Lower leg skin (tissue), 3 donors: ENCODE results near the gene CENPVL1.

Source experiments
- POLR2A ChIP-seq, 2 donors: fragments of 450-650 bp; IDR thresholded peaks; one replicate each; pipeline ENCODE4 v1.6.1; 2016 to 2017; ENCODE audit warnings: antibody characterized with exemption in 2 of 2, mild to moderate bottlenecking in 1 of 2, moderate library complexity in 1 of 2
- TF ChIP-seq, protein P1 (sequence below), 3 donors: fragments of 450-650 bp; IDR thresholded peaks; one replicate each; pipeline ENCODE4 v1.5.1; 2016; ENCODE audit warnings: antibody characterized with exemption in 3 of 3, mild to moderate bottlenecking in 3 of 3, moderate library complexity in 2 of 3

DNA sequence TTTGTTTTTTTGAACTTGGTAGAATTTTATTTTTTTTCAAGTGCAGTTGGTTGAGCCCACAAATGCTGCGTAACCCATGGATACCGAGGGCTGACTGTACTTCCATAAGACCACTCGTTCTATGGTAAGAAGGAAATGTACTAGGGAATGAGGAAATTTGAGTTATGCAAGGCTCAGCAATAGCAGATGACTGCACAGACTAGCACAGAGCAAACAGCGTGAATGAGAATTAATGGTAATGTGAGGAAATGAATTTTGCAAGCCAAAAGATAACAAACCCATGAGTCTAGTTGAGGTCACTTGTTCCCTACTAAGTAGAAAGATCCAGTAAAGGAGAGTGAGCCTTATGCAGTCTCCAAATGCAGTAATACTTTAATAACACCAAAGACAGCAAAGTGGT is 50.3 kb downstream of the CENPVL1 start:
- TF ChIP-seq POLR2A (IDR thresholded peaks at IDR 0.05) = no peak
- TF ChIP-seq, protein P1, sequence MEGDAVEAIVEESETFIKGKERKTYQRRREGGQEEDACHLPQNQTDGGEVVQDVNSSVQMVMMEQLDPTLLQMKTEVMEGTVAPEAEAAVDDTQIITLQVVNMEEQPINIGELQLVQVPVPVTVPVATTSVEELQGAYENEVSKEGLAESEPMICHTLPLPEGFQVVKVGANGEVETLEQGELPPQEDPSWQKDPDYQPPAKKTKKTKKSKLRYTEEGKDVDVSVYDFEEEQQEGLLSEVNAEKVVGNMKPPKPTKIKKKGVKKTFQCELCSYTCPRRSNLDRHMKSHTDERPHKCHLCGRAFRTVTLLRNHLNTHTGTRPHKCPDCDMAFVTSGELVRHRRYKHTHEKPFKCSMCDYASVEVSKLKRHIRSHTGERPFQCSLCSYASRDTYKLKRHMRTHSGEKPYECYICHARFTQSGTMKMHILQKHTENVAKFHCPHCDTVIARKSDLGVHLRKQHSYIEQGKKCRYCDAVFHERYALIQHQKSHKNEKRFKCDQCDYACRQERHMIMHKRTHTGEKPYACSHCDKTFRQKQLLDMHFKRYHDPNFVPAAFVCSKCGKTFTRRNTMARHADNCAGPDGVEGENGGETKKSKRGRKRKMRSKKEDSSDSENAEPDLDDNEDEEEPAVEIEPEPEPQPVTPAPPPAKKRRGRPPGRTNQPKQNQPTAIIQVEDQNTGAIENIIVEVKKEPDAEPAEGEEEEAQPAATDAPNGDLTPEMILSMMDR (IDR thresholded peaks at IDR 0.05) = no peak
